Thymus (tissue), 11 donors: Measurements from ENCODE around the gene BICRA. TPM values are rescaled to one million over a fixed set of nuclear protein-coding genes. Genes with fewer than 3 reads are reported as not detected.

Experiments used
- DNase-seq, 9 donors: peaks; one replicate each; pipeline ENCODE4 v3.0.0-alpha.2; 2013; ENCODE audit warnings: low spot score in 9 of 9, low read depth in 6 of 9, missing footprints in 1 of 9
- H3K27ac ChIP-seq, 2 donors: one replicate each; pipeline ENCODE4 v1.5.1; 2013; ENCODE audit warnings: control low read depth in 1 of 2, low read depth in 1 of 2, low read length in 1 of 2, mild to moderate bottlenecking in 1 of 2, moderate library complexity in 1 of 2
- H3K27me3 ChIP-seq, 2 donors: one replicate each; pipeline ENCODE4 v1.5.1; 2013; ENCODE audit warnings: low read length in 1 of 2; ENCODE audit not compliant: control insufficient read depth in 2 of 2, insufficient read depth in 1 of 2
- H3K36me3 ChIP-seq, 2 donors: one replicate each; pipeline ENCODE4 v1.5.1; 2013; ENCODE audit warnings: low read length in 1 of 2, mild to moderate bottlenecking in 1 of 2, moderate library complexity in 1 of 2; ENCODE audit not compliant: control insufficient read depth in 2 of 2, insufficient read depth in 2 of 2
- H3K4me1 ChIP-seq, 2 donors: one replicate each; pipeline ENCODE4 v1.5.1; 2013; ENCODE audit warnings: low read length in 2 of 2; ENCODE audit not compliant: control insufficient read depth in 2 of 2, insufficient read depth in 2 of 2
- H3K4me3 ChIP-seq, 2 donors: one replicate each; pipeline ENCODE4 v1.5.1; 2013; ENCODE audit warnings: low read length in 2 of 2, control low read depth in 1 of 2, mild to moderate bottlenecking in 1 of 2
- H3K9me3 ChIP-seq, 2 donors: one replicate each; pipeline ENCODE4 v1.5.1; 2013; ENCODE audit warnings: low read length in 1 of 2, mild to moderate bottlenecking in 1 of 2; ENCODE audit not compliant: control insufficient read depth in 2 of 2, insufficient read depth in 1 of 2
- WGBS: extraction: QIAGEN DNeasy Blood & Tissue Kit; methylation state at CpG from one replicate; pipeline ENCODE4 v1.1.7; 2013; 5-methylcytosine and 5-hydroxymethylcytosine counted together
- polyA plus RNA-seq: library from polyadenylated mRNA; stranded (reverse); fragments of 200-250 nt; gene quantifications from one replicate; pipeline ENCODE4 v1.2.3, GENCODE V29; 2013
- total RNA-seq: library from RNA; stranded (reverse); fragments of 120-200 nt; gene quantifications from one replicate; pipeline ENCODE4 v1.2.4, GENCODE V29; 2013
- donor health status: healthy.

The BICRA gene
- total and polyA plus RNA-seq, 2 donors = 1.5 to 8.1 TPM

DNA sequence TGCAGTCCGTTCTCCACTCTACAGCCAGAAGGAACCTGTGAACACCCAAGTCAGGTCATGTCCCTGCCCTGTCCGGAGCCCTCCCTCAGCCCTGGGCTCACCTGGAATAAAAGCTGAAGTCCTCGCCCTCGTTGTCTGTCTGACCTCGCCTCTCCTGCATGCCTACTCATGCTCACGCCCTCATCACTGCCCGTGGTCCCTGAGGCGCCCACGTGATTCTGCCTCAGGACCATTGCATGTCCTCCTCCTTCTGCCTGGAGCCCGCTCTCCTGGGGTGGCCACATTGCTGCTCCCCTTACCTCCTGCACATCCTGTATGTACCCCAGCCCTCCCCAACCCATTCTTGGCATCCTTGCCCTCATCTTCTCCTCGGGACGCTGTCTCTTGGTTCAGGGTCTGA is 42.2 kb downstream of the BICRA start:
- Histone ChIP-seq H3K27me3 (no peaks in the 10 kb centered on the region), H3K36me3 (peaks cover 8 to 10% of the 10 kb centered on the region in 2 donors), H3K9me3 (no peaks in the 10 kb centered on the region), H3K4me1 (peaks cover 0 to 2% of the 10 kb centered on the region in 2 donors), H3K4me3 (no peak overlapping the region), H3K27ac (no peak overlapping the region)
- WGBS = 98% methylated on average over 12 of the region's 12 CpGs
- no peak for DNase-seq

DNA sequence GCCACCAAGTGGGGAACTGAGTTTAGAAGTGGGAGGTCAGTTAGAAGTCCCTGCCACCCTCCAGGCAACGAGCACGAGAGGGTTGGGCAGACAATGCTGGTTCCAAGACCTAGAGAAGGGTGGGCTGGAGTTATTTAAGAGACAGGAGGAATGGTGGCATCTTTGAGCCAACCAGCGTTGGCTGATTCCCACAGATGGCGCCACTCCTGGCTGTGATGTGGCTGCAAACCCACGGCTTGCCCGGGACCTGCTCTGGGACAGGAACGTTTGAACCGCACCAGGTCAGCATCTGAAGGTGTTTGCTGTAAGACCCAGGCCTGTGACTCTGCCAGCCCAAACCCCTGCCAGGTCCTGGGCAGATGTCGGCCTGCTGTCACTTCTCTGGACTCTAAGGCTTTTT is 42.8 kb downstream of the BICRA start:
- peaks cover 5 to 8% of the 10 kb centered on the region in 2 donors for H3K36me3 ChIP-seq
- H3K4me3 ChIP-seq = no peak overlapping the region
- H3K27ac ChIP-seq = no peak overlapping the region
- no peaks in the 10 kb centered on the region for H3K9me3 ChIP-seq
- WGBS = 95% methylated on average over 9 of the region's 9 CpGs
- H3K4me1 ChIP-seq = peaks cover 0 to 2% of the 10 kb centered on the region in 2 donors
- H3K27me3 ChIP-seq = no peaks in the 10 kb centered on the region
- no peak for DNase-seq

DNA sequence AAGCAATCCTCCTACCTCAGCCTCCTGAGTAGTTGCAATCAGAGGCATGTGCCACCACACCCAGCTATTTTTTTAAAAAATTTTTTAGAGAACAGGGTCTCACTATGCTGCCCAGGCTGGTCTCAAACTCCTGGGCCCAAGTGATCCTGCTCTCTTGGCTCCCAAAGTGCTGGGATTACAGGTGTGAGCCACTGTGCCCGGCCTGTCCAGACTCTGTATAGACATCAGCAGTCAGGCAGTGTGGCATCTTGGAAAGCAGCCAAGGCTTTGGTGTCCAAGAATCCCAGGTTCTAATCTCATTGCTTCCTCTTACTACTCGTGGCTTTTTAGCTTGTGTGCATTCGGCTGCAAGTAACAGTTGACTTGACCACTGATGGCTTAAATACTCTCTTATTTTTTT is 43.4 kb downstream of the BICRA start:
- WGBS = 86% methylated on average over 3 of the region's 3 CpGs
- no peaks in the 10 kb centered on the region for H3K27me3 ChIP-seq
- no peak for DNase-seq
- peaks cover 5 to 8% of the 10 kb centered on the region in 2 donors for H3K36me3 ChIP-seq
- peaks cover 0 to 2% of the 10 kb centered on the region in 2 donors for H3K4me1 ChIP-seq
- H3K4me3 ChIP-seq = no peak overlapping the region
- no peaks in the 10 kb centered on the region for H3K9me3 ChIP-seq
- H3K27ac ChIP-seq = no peak overlapping the region

DNA sequence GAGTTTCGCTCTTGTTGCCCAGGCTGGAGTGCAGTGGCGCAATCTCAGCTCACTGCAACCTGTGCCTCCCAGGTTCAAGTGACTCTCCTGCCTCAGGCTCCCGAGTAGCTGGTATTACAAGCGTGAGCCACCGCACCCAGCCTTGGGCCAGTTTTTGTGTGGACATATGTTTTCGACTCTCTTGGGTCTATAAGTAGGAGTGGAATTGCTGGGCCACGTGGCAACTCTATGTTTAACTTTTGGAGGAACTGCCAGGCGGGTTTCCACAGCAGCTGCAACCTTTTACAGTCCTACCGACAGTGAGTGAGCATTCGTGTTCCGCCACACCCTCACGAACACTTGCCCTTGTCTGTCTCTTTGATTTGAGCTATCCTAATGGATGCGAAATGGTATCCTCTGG is 44.9 kb downstream of the BICRA start:
- no peak overlapping the region for H3K4me3 ChIP-seq
- H3K27me3 ChIP-seq = no peaks in the 10 kb centered on the region
- no peaks in the 10 kb centered on the region for H3K4me1 ChIP-seq
- H3K27ac ChIP-seq = no peak overlapping the region
- no peaks in the 10 kb centered on the region for H3K9me3 ChIP-seq
- no peak for DNase-seq
- WGBS = 98% methylated on average over 13 of the region's 13 CpGs
- H3K36me3 ChIP-seq = peaks cover 5 to 8% of the 10 kb centered on the region in 2 donors

DNA sequence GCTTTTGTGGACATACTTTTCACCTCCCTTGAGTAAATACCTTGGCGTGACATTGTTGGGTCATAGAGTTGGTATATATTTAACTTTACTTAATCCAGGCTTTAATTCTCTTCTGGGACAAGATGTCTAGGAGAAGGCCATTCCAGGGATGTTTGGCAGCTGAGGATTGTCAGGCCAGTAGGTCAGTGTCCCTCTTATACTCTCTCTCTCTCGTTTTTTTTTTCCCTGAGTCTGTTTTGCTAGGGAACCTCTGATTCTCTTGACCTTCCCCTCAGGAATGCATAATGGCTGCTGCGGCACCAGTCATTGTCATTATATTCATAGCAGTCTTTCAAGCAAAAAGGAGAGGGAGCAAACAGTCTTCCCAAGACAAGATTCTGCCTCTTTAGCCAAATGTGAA is 48.8 kb downstream of the BICRA start:
- H3K36me3 ChIP-seq = peaks cover 5 to 12% of the 10 kb centered on the region in 2 donors
- H3K4me1 ChIP-seq = no peaks in the 10 kb centered on the region
- 97% methylated on average over 3 of the region's 3 CpGs for WGBS
- H3K4me3 ChIP-seq = no peak overlapping the region
- DNase-seq = no peak
- no peak overlapping the region for H3K27ac ChIP-seq
- no peaks in the 10 kb centered on the region for H3K9me3 ChIP-seq
- H3K27me3 ChIP-seq = no peaks in the 10 kb centered on the region

DNA sequence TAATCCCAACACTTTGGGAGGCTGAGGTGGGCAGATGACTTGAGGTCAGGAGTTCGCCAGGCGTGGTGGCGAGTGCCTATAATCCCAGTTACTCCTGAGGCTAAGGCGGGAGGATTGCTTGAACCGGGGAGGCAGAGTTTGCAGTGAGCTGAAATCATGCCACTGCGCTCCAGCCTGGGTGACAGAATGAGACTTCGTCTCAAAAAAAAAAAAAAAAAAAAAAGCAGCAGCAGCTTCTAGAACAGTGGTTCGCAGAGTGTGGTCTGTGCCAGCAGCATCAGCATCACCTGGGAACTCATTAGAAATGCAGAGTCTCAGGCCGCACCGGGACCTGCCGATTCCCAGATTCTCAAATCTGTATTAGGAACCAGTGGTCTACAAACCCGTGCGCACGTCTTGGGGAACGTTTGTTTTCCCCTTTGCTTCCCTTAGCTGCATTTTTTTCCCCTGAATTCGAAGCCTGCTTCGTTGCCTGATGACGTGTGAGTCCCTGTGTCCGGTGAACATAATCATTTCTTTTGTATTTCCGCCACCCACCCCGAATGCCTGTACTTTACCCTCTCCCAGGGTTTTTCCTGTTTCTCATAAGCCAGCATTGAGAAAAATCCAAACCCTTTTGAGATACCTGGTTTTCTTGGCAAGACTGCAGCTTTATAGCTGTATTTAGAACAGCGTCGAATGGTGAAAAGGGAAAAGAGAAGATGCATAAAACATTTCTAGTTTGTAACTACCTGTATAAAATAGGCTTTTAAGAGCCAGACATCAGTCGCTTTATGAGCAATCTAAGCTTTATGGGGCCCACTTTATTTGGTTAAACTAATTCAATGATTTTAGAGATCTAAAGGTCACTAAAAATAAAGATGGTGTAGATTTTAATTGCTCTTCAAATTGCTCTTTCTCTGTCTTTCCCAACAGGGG is 49.8 kb downstream of the BICRA start:
- Histone ChIP-seq H3K27me3 (no peaks in the 10 kb centered on the region), H3K27ac (no peak overlapping the region), H3K9me3 (no peaks in the 10 kb centered on the region), H3K4me1 (no peaks in the 10 kb centered on the region), H3K4me3 (no peak overlapping the region), H3K36me3 (peaks cover 2 to 10% of the 10 kb centered on the region in 2 donors)
- 98% methylated on average over 24 of the region's 24 CpGs for WGBS
- DNase-seq = no peak

DNA sequence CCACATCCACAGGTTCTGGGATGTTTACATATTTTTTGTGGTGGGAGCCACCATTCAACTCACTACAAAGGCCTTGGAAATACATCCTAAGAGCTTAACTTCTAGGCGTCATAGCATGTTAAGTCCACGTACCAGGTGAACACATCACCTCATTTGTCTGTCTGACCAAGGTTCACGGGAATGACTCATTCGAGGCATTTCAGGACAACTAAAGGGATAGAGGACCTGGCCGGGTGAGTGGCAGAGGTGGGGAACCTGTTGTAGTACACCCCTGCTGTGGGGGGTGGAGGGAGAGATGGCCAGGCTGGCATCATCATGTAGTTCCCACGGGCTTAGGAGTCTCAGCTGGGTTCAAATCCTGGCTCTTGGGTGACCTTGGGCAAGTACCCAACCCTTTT is 51.5 kb downstream of the BICRA start:
- 98% methylated on average over 6 of the region's 6 CpGs for WGBS
- Histone ChIP-seq H3K4me3 (no peak overlapping the region), H3K4me1 (no peaks in the 10 kb centered on the region), H3K36me3 (peaks cover 2 to 9% of the 10 kb centered on the region in 2 donors), H3K9me3 (no peaks in the 10 kb centered on the region), H3K27me3 (no peaks in the 10 kb centered on the region), H3K27ac (no peak overlapping the region)
- no peak for DNase-seq

DNA sequence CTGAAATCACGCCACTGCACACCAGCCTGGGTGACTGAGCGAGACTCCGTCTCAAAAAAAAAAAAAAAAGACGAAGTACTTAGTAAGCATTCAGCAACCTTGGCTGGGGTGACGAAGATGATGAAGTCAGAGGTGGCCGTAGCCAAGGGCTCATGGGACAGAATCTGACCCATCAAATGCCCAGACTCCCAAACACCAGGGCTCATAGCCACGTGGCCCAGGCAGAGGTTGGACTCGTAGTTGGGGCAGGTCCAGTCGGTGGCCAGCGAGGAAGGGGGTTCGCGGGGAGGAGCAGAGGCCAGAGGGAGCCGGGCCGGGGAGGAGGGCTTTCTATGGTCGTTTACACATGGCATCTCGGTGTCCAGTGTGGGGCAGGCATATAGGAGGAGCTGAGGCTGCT is 52.2 kb downstream of the BICRA start:
- 95% methylated on average over 16 of the region's 16 CpGs for WGBS
- Histone ChIP-seq H3K36me3 (peaks cover under 1 to 14% of the 10 kb centered on the region in 2 donors), H3K27ac (no peak overlapping the region), H3K4me3 (no peak overlapping the region), H3K4me1 (no peaks in the 10 kb centered on the region), H3K9me3 (no peaks in the 10 kb centered on the region), H3K27me3 (no peaks in the 10 kb centered on the region)
- no peak for DNase-seq

DNA sequence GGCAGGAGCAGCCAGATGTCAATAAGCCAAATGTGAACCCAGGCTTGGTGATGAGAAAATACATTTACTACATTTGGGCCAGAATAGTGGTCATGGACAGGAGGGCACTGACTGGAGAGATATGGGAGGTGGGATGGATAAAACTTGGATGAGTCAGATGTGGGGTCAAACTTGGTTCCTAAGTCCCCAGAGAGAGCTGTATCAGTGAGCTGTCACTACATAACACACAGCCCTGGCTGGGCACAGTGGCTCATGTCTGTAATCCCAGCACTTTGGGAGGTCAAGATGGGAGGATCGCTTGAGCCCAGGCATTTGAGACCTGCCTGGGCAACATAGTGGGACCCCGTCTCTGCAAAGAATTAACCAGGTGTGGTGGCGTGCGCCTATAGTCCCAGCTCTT is 52.7 kb downstream of the BICRA start:
- DNase-seq = no peak
- Histone ChIP-seq H3K9me3 (no peaks in the 10 kb centered on the region), H3K27me3 (no peaks in the 10 kb centered on the region), H3K4me3 (no peak overlapping the region), H3K36me3 (peaks cover 0 to 14% of the 10 kb centered on the region in 2 donors), H3K4me1 (no peaks in the 10 kb centered on the region), H3K27ac (no peak overlapping the region)
- WGBS = 99% methylated on average over 4 of the region's 4 CpGs
